ENCODE measurements around the gene CRLF1.

CRLF1 gene

GRCh38 chr19:18618236-18618635 is 11.6 kb upstream of the CRLF1 start:
- Histone ChIP-seq H3K27ac (no peak overlapping the region), H3K27me3 (replicated peaks) (peaks cover 21% of the 10 kb centered on the region), H3K36me3 (replicated peaks) (no peaks in the 10 kb centered on the region), H3K4me3 (ENCODE audit: low read depth, low read length) (no peak overlapping the region)
- DNase-seq = no peak
- in situ Hi-C loops (cut with HindIII; ENCODE audit: low pct_ligation_motif_present, low sequenced_read_pairs) = no loop called here
- no peak for TF ChIP-seq CTCF (IDR thresholded peaks at IDR 0.05; ENCODE audit: low read depth, low read length, missing control alignments)

DNA sequence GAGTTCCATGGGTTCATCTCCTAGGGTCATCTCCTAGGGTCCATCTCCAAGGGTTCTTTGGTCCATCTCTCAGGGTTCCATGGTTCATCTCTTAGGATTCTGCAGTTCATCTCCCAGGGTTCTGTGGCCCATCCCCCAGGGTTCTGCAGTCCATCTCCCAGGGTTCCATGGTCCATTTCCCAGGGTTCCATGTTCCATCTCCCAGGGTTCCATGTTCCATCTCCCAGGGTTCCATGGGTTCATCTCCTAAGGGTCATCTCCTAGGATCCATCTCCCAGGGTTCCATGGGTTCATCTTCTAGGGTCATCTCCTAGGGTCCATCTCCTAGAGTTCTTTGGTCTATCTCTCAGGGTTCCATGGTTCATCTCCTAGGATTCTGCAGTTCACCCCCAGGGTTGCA is 11.0 kb upstream of the CRLF1 start:
- no peak overlapping the region for H3K27ac ChIP-seq
- no peaks in the 10 kb centered on the region for H3K36me3 ChIP-seq (replicated peaks)
- DNase-seq = no peak
- in situ Hi-C loops (cut with HindIII; ENCODE audit: low pct_ligation_motif_present, low sequenced_read_pairs) = no loop called here
- peaks cover 27% of the 10 kb centered on the region for H3K27me3 ChIP-seq (replicated peaks)
- no peak overlapping the region for H3K4me3 ChIP-seq (ENCODE audit: low read depth, low read length)
- TF ChIP-seq CTCF (IDR thresholded peaks at IDR 0.05; ENCODE audit: low read depth, low read length, missing control alignments) = no peak

GRCh38 chr19:18616023-18616422 is 9.4 kb upstream of the CRLF1 start:
- H3K27ac ChIP-seq = no peak overlapping the region
- peaks cover 41% of the 10 kb centered on the region for H3K27me3 ChIP-seq (replicated peaks)
- H3K4me3 ChIP-seq (ENCODE audit: low read depth, low read length) = no peak overlapping the region
- no peak for DNase-seq
- TF ChIP-seq CTCF (IDR thresholded peaks at IDR 0.05; ENCODE audit: low read depth, low read length, missing control alignments) = no peak
- H3K36me3 ChIP-seq (replicated peaks) = no peaks in the 10 kb centered on the region
- in situ Hi-C loops (cut with HindIII; ENCODE audit: low pct_ligation_motif_present, low sequenced_read_pairs) = no loop called here

GRCh38 chr19:18613589-18614234 is 7.1 kb upstream of the CRLF1 start:
- in situ Hi-C loops (cut with HindIII; ENCODE audit: low pct_ligation_motif_present, low sequenced_read_pairs) = no loop called here
- Histone ChIP-seq H3K4me3 (ENCODE audit: low read depth, low read length) (no peak overlapping the region), H3K27me3 (replicated peaks) (peaks cover 64% of the 10 kb centered on the region), H3K27ac (no peak overlapping the region), H3K36me3 (replicated peaks) (no peaks in the 10 kb centered on the region)
- DNase-seq = no peak
- no peak for TF ChIP-seq CTCF (IDR thresholded peaks at IDR 0.05; ENCODE audit: low read depth, low read length, missing control alignments)

DNA sequence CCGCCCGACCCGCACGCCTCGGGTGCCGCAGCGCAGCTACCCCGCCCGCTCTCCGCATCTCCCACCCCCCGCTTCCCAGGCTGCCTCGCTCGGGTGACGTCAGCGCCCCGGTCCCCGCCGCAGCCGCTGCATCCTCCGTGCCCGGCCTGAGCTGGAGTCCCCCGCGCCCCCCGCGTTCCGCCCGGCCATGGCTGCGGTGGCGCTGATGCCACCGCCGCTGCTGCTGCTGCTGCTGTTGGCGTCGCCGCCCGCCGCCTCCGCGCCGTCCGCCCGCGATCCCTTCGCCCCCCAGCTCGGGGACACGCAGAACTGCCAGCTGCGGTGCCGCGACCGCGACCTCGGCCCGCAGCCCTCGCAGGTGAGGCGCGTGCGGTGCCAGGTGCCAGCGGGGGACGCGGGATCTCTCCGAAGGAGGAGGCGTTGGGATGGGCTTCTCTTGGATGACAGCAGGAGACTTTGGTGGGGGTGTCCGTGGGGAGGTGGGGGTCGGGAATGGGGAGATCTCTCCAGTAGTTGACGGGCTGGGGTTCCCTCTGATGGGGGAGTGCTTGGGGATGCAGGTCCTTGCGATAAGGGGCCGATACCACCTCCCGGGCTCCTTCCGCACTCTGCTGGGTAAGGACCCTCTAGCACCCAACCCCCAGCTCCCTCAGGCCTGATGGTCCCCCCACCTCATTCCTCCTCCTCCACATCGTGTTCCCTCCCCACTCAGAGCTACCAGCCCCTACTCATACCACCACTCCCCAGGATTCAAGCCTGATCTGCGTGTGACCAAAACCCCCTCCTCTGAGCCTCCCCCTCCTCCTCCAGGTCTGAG is 6.4 kb upstream of the CRLF1 start, which contains the start of gene TMEM59L:
Gene TMEM59L, plus strand, starts transcription at position 99 of the 817 bp plus-strand sequence. Its CDS starts 89 bp downstream, at position 188.
- in situ Hi-C loops (cut with HindIII; ENCODE audit: low pct_ligation_motif_present, low sequenced_read_pairs) = no loop called here
- Histone ChIP-seq H3K4me3 (ENCODE audit: low read depth, low read length) (peak within 1 kb of the TSS; percentile 30), H3K27ac (no peak within 1 kb of the TSS), H3K36me3 (replicated peaks) (no peaks in the 10 kb centered on the region), H3K27me3 (replicated peaks) (peaks cover 71% of the 10 kb centered on the region)
- DNase-seq = no peak
- TF ChIP-seq CTCF (IDR thresholded peaks at IDR 0.05; ENCODE audit: low read depth, low read length, missing control alignments) = no peak
